ENCODE data around the gene EMILIN3. TPM values are rescaled to one million over a fixed set of nuclear protein-coding genes. Genes with fewer than 3 reads are reported as not detected.
A peak's percentile ranks its signal among the peaks of the same experiment; 100 is the strongest.

Gene EMILIN3
- total and polyA plus RNA-seq, 4 donors: 0.38 to 0.72 (median 0.39) TPM; not detected in 1

GRCh38 chr20:41382791-41383305, 16.2 kb upstream of the EMILIN3 start:
- Histone ChIP-seq H3K27ac (ENCODE audit: low read depth in 1 of 2, low read length in 2 of 2) (no peak overlapping the region), H3K27me3 (ENCODE audit: control insufficient read depth in 1 of 2, insufficient read depth in 2 of 2, low read length in 1 of 2) (no peaks in the 10 kb centered on the region), H3K4me1 (ENCODE audit: control insufficient read depth in 1 of 2, insufficient read depth in 2 of 2, low read length in 2 of 2) (no peaks in the 10 kb centered on the region), H3K4me3 (ENCODE audit: low read length in 2 of 2) (no peak overlapping the region), H3K9me3 (ENCODE audit: control insufficient read depth, low read length) (no peaks in the 10 kb centered on the region), H3K36me3 (ENCODE audit: control insufficient read depth in 1 of 2, insufficient read depth in 2 of 2, low read length in 1 of 2) (no peaks in the 10 kb centered on the region)
- intact Hi-C loops (cut with DNase I): no loop called here
- no peak for ATAC-seq (ENCODE audit: low FRiP score)
- peak in 1 of 2 donors; percentile 25 for DNase-seq
- 56 to 63% methylated on average over 7 of the region's 7 CpGs for WGBS, 2 donors

- WGBS, 2 donors: 81 to 86% methylated on average over 12 of the region's 12 CpGs
- Histone ChIP-seq H3K4me3 (ENCODE audit: low read length in 2 of 2) (no peak overlapping the region), H3K36me3 (ENCODE audit: control insufficient read depth in 1 of 2, insufficient read depth in 2 of 2, low read length in 1 of 2) (no peaks in the 10 kb centered on the region), H3K4me1 (ENCODE audit: control insufficient read depth in 1 of 2, insufficient read depth in 2 of 2, low read length in 2 of 2) (no peaks in the 10 kb centered on the region), H3K27me3 (ENCODE audit: control insufficient read depth in 1 of 2, insufficient read depth in 2 of 2, low read length in 1 of 2) (no peaks in the 10 kb centered on the region), H3K9me3 (ENCODE audit: control insufficient read depth, low read length) (no peaks in the 10 kb centered on the region), H3K27ac (ENCODE audit: low read depth in 1 of 2, low read length in 2 of 2) (no peak overlapping the region)
- intact Hi-C loops (cut with DNase I): no loop called here
- DNase-seq (peak in 1 of 2 donors; percentile 31), ATAC-seq (ENCODE audit: low FRiP score) (no peak)
Measured at GRCh38 chr20:41380551-41381193, 14.1 kb upstream of the EMILIN3 start.

- no peak overlapping the region for H3K4me3 ChIP-seq (ENCODE audit: low read length in 2 of 2)
- H3K27ac ChIP-seq (ENCODE audit: low read depth in 1 of 2, low read length in 2 of 2): no peak overlapping the region
- H3K27me3 ChIP-seq (ENCODE audit: control insufficient read depth in 1 of 2, insufficient read depth in 2 of 2, low read length in 1 of 2): no peaks in the 10 kb centered on the region
- no peaks in the 10 kb centered on the region for H3K36me3 ChIP-seq (ENCODE audit: control insufficient read depth in 1 of 2, insufficient read depth in 2 of 2, low read length in 1 of 2)
- intact Hi-C loops (cut with DNase I): no loop called here
- ATAC-seq (ENCODE audit: low FRiP score) (no peak), DNase-seq (no peak)
- no peaks in the 10 kb centered on the region for H3K9me3 ChIP-seq (ENCODE audit: control insufficient read depth, low read length)
- no peaks in the 10 kb centered on the region for H3K4me1 ChIP-seq (ENCODE audit: control insufficient read depth in 1 of 2, insufficient read depth in 2 of 2, low read length in 2 of 2)
- 84 to 97% methylated on average over 2 of the region's 2 CpGs for WGBS, 2 donors
Measured at GRCh38 chr20:41379551-41379950, 12.9 kb upstream of the EMILIN3 start.

GRCh38 chr20:41377275-41377674, 10.7 kb upstream of the EMILIN3 start:
- Histone ChIP-seq H3K36me3 (ENCODE audit: control insufficient read depth in 1 of 2, insufficient read depth in 2 of 2, low read length in 1 of 2) (no peaks in the 10 kb centered on the region), H3K4me1 (ENCODE audit: control insufficient read depth in 1 of 2, insufficient read depth in 2 of 2, low read length in 2 of 2) (no peaks in the 10 kb centered on the region), H3K27me3 (ENCODE audit: control insufficient read depth in 1 of 2, insufficient read depth in 2 of 2, low read length in 1 of 2) (no peaks in the 10 kb centered on the region), H3K4me3 (ENCODE audit: low read length in 2 of 2) (no peak overlapping the region), H3K27ac (ENCODE audit: low read depth in 1 of 2, low read length in 2 of 2) (no peak overlapping the region), H3K9me3 (ENCODE audit: control insufficient read depth, low read length) (no peaks in the 10 kb centered on the region)
- DNase-seq (no peak), ATAC-seq (ENCODE audit: low FRiP score) (no peak)
- 65 to 78% methylated on average over 6 of the region's 6 CpGs for whole genome bisulfite sequencing, 2 donors
- intact Hi-C loops (cut with DNase I): no loop called here

GRCh38 chr20:41376349-41376748, 9.7 kb upstream of the EMILIN3 start:
- no peaks in the 10 kb centered on the region for H3K4me1 ChIP-seq (ENCODE audit: control insufficient read depth in 1 of 2, insufficient read depth in 2 of 2, low read length in 2 of 2)
- no peak overlapping the region for H3K27ac ChIP-seq (ENCODE audit: low read depth in 1 of 2, low read length in 2 of 2)
- H3K9me3 ChIP-seq (ENCODE audit: control insufficient read depth, low read length): no peaks in the 10 kb centered on the region
- no peaks in the 10 kb centered on the region for H3K27me3 ChIP-seq (ENCODE audit: control insufficient read depth in 1 of 2, insufficient read depth in 2 of 2, low read length in 1 of 2)
- DNase-seq: no peak
- no peaks in the 10 kb centered on the region for H3K36me3 ChIP-seq (ENCODE audit: control insufficient read depth in 1 of 2, insufficient read depth in 2 of 2, low read length in 1 of 2)
- whole genome bisulfite sequencing, 2 donors: 82 to 89% methylated on average over 5 of the region's 5 CpGs
- intact Hi-C loops (cut with DNase I): no loop called here
- no peak overlapping the region for H3K4me3 ChIP-seq (ENCODE audit: low read length in 2 of 2)
- ATAC-seq (ENCODE audit: low FRiP score): no peak

- no peaks in the 10 kb centered on the region for H3K9me3 ChIP-seq (ENCODE audit: control insufficient read depth, low read length)
- no peak overlapping the region for H3K4me3 ChIP-seq (ENCODE audit: low read length in 2 of 2)
- DNase-seq (no peak), ATAC-seq (ENCODE audit: low FRiP score) (no peak)
- intact Hi-C loops (cut with DNase I): no loop called here
- 85 to 89% methylated on average over 9 of the region's 9 CpGs for WGBS, 2 donors
- H3K36me3 ChIP-seq (ENCODE audit: control insufficient read depth in 1 of 2, insufficient read depth in 2 of 2, low read length in 1 of 2): no peaks in the 10 kb centered on the region
- H3K27me3 ChIP-seq (ENCODE audit: control insufficient read depth in 1 of 2, insufficient read depth in 2 of 2, low read length in 1 of 2): no peaks in the 10 kb centered on the region
- H3K27ac ChIP-seq (ENCODE audit: low read depth in 1 of 2, low read length in 2 of 2): no peak overlapping the region
- H3K4me1 ChIP-seq (ENCODE audit: control insufficient read depth in 1 of 2, insufficient read depth in 2 of 2, low read length in 2 of 2): no peaks in the 10 kb centered on the region
Measured at GRCh38 chr20:41375846-41376245, 9.2 kb upstream of the EMILIN3 start.

GRCh38 chr20:41373931-41374920, 7.6 kb upstream of the EMILIN3 start:
- Histone ChIP-seq H3K36me3 (ENCODE audit: control insufficient read depth in 1 of 2, insufficient read depth in 2 of 2, low read length in 1 of 2) (no peaks in the 10 kb centered on the region), H3K27ac (ENCODE audit: low read depth in 1 of 2, low read length in 2 of 2) (no peak overlapping the region), H3K4me1 (ENCODE audit: control insufficient read depth in 1 of 2, insufficient read depth in 2 of 2, low read length in 2 of 2) (no peaks in the 10 kb centered on the region), H3K4me3 (ENCODE audit: low read length in 2 of 2) (no peak overlapping the region), H3K27me3 (ENCODE audit: control insufficient read depth in 1 of 2, insufficient read depth in 2 of 2, low read length in 1 of 2) (no peaks in the 10 kb centered on the region), H3K9me3 (ENCODE audit: control insufficient read depth, low read length) (no peaks in the 10 kb centered on the region)
- DNase-seq (no peak), ATAC-seq (ENCODE audit: low FRiP score) (no peak)
- 88 to 89% methylated on average over 9 of the region's 9 CpGs for WGBS, 2 donors
- intact Hi-C loops (cut with DNase I): no loop called here

GRCh38 chr20:41373251-41373783, 6.7 kb upstream of the EMILIN3 start:
- Histone ChIP-seq H3K27ac (ENCODE audit: low read depth in 1 of 2, low read length in 2 of 2) (no peak overlapping the region), H3K27me3 (ENCODE audit: control insufficient read depth in 1 of 2, insufficient read depth in 2 of 2, low read length in 1 of 2) (no peaks in the 10 kb centered on the region), H3K9me3 (ENCODE audit: control insufficient read depth, low read length) (no peaks in the 10 kb centered on the region), H3K4me1 (ENCODE audit: control insufficient read depth in 1 of 2, insufficient read depth in 2 of 2, low read length in 2 of 2) (no peaks in the 10 kb centered on the region), H3K36me3 (ENCODE audit: control insufficient read depth in 1 of 2, insufficient read depth in 2 of 2, low read length in 1 of 2) (no peaks in the 10 kb centered on the region), H3K4me3 (ENCODE audit: low read length in 2 of 2) (no peak overlapping the region)
- DNase-seq: no peak
- intact Hi-C loops (cut with DNase I): no loop called here
- ATAC-seq (ENCODE audit: low FRiP score): no peak
- WGBS, 2 donors: 77 to 85% methylated on average over 11 of the region's 11 CpGs

Measured in aorta (tissue), 5 donors.